ENCODE measurements around the gene CCDC174.

CCDC174 gene

DNA sequence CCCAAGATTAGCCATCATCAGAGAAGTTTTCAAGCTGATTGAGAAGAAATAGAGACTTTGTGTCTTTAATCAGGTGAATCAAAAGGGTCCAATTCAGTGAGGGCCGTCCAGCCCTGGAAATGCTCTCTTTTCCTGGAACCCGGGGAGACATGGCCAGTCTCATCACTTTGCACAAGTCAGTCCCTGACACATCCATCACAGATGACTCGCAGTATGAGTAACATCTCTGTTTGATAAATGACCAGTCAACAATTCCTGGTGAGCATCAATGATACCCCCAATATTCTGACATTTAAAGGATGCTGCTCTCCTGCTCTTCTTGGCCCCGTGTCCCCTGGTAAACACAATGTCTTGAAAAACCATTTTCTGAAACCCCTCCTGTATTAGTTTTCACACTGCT lies 50.1 kb downstream of the CCDC174 start:
- no peak for DNase-seq (ENCODE audit: low read depth in 3 of 3)

DNA sequence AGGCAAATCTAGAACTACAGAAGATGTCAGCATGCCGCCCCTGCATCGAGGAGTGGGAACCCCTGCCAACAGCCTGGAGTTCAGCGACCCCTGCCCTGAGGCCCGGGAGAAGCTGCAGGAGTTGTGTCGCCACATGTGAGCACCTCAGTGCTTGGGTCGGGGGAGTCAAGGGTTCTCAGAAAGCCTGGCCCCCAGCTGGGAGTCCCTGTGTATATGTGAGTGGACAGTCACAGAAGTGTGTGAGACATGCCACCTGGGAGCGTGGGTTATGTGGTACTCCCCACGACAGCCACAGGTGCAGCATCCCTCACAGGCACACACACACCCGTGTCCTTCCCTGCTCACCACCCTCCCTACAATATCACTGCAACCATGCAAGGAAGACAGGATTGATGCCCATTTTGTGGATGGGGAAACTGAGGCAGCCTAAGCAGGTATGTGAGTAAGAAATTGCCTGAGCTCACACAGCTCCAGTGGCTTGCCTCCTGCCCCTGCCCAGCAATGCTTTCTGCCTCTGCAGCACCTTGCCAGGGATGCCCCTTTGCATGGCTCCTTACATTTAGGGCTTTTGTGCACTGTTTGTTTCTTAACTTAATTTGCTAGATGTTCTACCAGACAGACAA lies 51.7 kb downstream of the CCDC174 start:
- no peak for DNase-seq (ENCODE audit: low read depth in 3 of 3)

DNA sequence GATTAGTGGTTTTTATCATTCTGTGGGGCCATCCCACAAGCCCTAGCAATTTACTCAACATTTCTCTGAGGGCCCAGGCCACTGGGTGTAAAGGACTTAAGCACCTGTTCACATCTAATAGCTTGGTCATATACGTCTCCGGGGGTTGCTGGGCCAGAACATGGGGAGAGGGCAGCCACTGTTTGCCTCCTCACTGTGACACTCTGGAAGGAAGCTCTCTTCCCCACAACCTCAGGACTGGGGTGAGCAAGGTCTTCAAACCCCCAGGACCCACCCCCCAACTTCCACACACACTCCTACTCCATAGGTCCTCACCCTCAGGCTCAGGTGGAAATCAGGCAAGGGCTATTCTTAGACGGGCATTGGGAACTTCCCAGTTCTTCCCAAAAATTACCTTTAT lies 52.2 kb downstream of the CCDC174 start:
- DNase-seq (ENCODE audit: low read depth in 3 of 3): no peak

DNA sequence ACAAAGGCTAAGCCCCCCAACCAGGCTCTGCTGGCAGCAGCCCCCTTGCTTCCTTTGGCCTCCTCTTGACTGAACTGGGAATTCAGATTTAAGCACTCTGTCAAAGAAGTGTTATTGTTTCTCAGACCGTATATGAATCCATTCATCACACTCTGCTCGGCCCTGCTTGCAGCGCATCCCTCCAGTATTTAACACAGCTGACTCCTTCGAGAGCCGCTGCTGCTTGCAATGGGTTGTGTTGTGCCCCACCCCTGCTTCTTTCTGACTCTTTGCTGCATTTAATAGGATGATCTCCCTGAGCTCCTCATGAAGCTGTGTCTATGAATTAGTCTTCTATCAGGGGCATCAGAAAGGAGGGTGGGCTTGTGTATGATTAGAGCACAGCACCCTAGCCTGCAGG lies 54.5 kb downstream of the CCDC174 start:
- DNase-seq (ENCODE audit: low read depth in 3 of 3): no peak

DNA sequence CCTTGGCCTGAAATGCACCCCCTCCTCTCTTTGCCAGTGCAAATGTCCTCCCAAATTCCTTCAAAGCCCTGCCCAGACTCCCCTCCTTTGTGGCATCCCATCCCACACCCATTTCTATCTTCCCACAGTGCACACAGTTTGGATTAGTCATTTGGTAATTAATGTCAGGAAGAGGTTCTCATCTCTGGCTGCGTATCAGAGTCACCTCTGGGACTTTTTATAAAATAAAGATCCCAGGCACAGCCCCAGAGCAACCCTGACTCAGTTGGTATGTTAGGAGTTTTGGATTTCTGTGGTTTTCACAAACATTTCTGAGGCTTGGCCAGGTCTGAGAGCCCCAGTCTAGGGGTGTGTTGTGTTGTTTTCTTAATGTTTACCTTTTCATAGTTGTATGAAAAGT lies 65.0 kb downstream of the CCDC174 start:
- DNase-seq (ENCODE audit: low read depth in 3 of 3): no peak

DNA sequence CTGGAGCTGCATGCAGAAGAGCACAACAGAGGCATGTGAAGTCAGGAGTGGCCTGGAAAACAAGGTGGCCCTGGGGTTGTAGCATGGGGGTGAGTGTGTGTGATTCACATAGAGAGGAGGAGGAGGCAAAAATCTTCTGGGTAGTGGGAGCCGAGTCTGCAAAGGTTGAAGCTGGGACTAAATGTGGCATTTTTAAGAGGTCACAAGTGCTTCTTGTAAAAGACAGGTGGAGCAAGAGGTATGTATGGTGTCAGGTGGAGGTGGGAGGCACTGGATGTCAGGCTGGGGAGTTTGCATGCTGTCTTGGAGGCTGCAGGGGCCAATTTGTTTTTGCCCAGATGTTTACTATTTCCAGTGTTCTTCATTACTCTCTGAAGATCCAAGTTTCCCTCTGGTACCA lies 65.7 kb downstream of the CCDC174 start:
- DNase-seq (ENCODE audit: low read depth in 3 of 3): no peak

DNA sequence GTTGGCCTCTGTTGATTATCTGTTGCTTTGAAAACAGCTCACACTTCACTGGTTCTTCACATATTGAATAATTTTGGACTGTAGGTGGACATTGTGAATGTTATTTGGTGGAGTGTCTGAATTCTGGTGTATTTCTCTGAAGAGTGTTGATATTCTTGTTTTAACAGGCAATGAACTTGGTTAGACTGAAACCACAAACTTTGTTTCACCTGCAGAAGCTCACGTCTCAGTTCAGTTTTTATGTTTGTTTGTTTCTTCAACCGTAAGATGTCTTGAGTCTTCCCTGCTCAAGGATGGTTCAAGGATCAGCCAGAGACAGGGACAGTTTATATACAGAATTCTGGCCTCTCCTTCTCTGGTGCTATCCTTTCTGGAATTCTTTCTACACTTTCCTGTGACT lies 67.0 kb downstream of the CCDC174 start:
- no peak for DNase-seq (ENCODE audit: low read depth in 3 of 3)

DNA sequence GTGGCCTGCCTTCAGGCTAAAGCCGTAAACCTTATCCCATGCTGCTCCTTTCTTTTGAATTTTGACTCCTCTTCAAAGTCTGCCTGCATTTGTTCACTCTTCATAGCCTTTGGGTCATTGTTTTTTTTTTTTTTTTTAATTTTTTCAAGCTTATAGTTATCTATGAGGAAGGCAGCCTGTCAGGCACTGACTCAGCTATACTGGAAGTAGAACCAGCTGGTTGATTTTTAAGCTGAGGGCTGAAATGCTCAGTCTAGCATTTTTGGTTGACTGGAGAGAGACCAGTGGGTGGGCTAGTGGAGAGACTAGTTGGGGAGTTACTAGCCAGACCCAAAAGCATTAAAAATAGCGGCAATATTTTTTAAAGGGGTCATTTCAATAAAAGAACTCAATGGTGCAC lies 67.4 kb downstream of the CCDC174 start:
- DNase-seq (ENCODE audit: low read depth in 3 of 3): no peak

DNA sequence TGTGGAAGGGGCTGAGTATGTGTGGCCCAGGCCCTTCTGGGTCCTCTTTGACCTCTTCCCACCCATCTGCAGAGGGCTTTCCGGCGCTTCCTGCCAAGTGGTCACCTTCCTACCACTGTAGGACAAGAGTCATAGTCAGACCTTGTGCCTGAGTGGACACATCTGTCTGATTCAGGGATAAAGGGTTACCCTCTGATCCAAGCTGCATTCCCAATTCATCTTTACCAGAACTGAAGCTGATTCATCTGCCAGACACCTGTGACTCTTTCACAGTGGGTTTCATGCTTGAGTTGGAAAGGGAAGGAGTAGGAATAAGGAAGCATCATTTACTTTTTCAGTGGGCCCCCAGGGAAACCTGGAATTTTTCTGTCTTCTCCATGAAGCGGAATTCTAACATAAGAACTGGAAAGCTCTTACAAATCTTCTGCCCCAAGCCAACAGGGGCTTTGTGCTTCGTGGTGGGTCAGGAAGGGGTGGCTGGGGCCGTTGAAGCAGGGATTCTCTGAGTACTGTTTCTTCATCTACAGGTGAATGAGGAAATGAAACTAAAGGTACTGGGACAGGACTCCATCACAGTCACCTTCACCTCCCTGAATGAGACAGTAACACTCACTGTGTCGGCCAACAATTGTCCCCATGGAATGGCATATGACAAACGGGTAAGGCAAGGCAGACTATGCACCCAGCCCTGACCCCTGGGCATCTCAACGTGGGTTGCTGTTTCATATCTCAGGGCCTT lies 69.7 kb downstream of the CCDC174 start:
- no peak for DNase-seq (ENCODE audit: low read depth in 3 of 3)
